Glomerular visceral epithelial cell (primary cell): ENCODE data around the gene MRO.
"Not testable (repeated sequence)": the region's sequence is repeated elsewhere in the genome, so short reads cannot be mapped to it uniquely, and the experiment has no call there.

ENCODE experiments used
- DNase-seq: peaks from one replicate; pipeline ENCODE4 v3.0.0-alpha.2; 2016; ENCODE audit errors: extremely low spot score

MRO gene

GRCh38 chr18:50792885-50793284 is 26.9 kb downstream of the MRO start:
- DNase-seq = no peak

- no peak for DNase-seq
Measured at GRCh38 chr18:50791599-50792438, 28.0 kb downstream of the MRO start.

- no peak for DNase-seq
Measured at GRCh38 chr18:50790948-50791347, 28.9 kb downstream of the MRO start.

- no peak for DNase-seq
Measured at GRCh38 chr18:50790241-50790640, 29.6 kb downstream of the MRO start.

- no peak for DNase-seq
Measured at GRCh38 chr18:50788284-50788683, 31.5 kb downstream of the MRO start.

GRCh38 chr18:50786864-50787263 is 33.0 kb downstream of the MRO start:
- DNase-seq = no peak

GRCh38 chr18:50783553-50783952 is 36.3 kb downstream of the MRO start:
- DNase-seq = no peak

- DNase-seq = not testable (repeated sequence)
Measured at GRCh38 chr18:50779021-50779420, 40.8 kb downstream of the MRO start.

GRCh38 chr18:50776383-50776782 is 43.4 kb downstream of the MRO start:
- DNase-seq = no peak

GRCh38 chr18:50775726-50776125 is 44.1 kb downstream of the MRO start:
- DNase-seq = no peak

- DNase-seq = no peak
Measured at GRCh38 chr18:50775207-50775606, 44.6 kb downstream of the MRO start.

GRCh38 chr18:50769463-50769862 is 50.4 kb downstream of the MRO start:
- DNase-seq = no peak

GRCh38 chr18:50757358-50757757 is 62.5 kb downstream of the MRO start:
- no peak for DNase-seq

GRCh38 chr18:50754297-50754696 is 65.5 kb downstream of the MRO start:
- no peak for DNase-seq

- no peak for DNase-seq
Measured at GRCh38 chr18:50753311-50753710, 66.5 kb downstream of the MRO start.

GRCh38 chr18:50751947-50752346 is 67.9 kb downstream of the MRO start:
- DNase-seq = no peak

GRCh38 chr18:50751490-50751889 is 68.3 kb downstream of the MRO start:
- DNase-seq = no peak

GRCh38 chr18:50750546-50750945 is 69.3 kb downstream of the MRO start:
- DNase-seq = no peak

GRCh38 chr18:50749945-50750344 is 69.9 kb downstream of the MRO start:
- no peak for DNase-seq

- no peak for DNase-seq
Measured at GRCh38 chr18:50749421-50749820, 70.4 kb downstream of the MRO start.

GRCh38 chr18:50748243-50749229 is 71.3 kb downstream of the MRO start:
- DNase-seq = no peak

GRCh38 chr18:50747849-50748242 is 72.0 kb downstream of the MRO start:
- DNase-seq = no peak

GRCh38 chr18:50745945-50746344 is 73.9 kb downstream of the MRO start:
- DNase-seq = no peak
